ENCODE results near the gene MATN4. TPM values are rescaled to one million over a fixed set of nuclear protein-coding genes. Genes with fewer than 3 reads are reported as not detected.

MATN4 gene
- total RNA-seq, 1 donor from 2014 or later = 0.10 TPM

DNA sequence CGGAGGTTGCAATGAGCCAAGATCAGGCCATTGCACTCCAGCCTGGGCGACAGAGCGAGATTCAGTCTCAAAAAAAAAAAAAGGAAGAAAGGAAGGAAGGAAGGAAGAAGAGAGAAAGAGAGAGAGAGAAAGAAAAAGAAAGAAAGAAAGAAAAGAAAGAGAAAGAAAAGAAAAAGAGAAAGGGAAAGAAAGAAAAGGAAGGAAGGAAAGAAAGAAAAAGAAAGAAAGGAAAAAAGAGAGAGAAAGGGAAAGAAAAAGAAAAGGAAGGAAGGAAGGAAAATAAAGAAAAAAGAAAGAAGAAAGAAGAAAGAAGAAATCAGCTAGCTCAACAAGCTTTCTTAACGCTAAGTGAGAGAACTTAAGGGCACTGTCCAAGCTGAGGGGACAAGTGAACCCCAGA is 7.6 kb upstream of the MATN4 start:
- Mint-ChIP-seq H3K36me3 (ENCODE audit: low read depth) (no peaks in the 10 kb centered on the region), H3K4me3 (ENCODE audit: unreplicated experiment) (no peak overlapping the region), H3K4me1 (ENCODE audit: low read depth) (peaks cover 5% of the 10 kb centered on the region), H3K27me3 (ENCODE audit: low read depth) (no peaks in the 10 kb centered on the region), H3K27ac (ENCODE audit: unreplicated experiment) (no peak overlapping the region), H3K9me3 (ENCODE audit: low read depth) (no peaks in the 10 kb centered on the region)
- no peak for TF ChIP-seq CTCF (IDR thresholded peaks at IDR 0.05)
- DNase-seq (ENCODE audit: low spot score) = no peak

- H3K36me3 Mint-ChIP-seq (ENCODE audit: low read depth) = no peaks in the 10 kb centered on the region
- H3K27me3 Mint-ChIP-seq (ENCODE audit: low read depth) = no peaks in the 10 kb centered on the region
- DNase-seq (ENCODE audit: low spot score) = no peak
- H3K4me3 Mint-ChIP-seq (ENCODE audit: unreplicated experiment) = no peak overlapping the region
- no peaks in the 10 kb centered on the region for H3K9me3 Mint-ChIP-seq (ENCODE audit: low read depth)
- peaks cover 5% of the 10 kb centered on the region for H3K4me1 Mint-ChIP-seq (ENCODE audit: low read depth)
- H3K27ac Mint-ChIP-seq (ENCODE audit: unreplicated experiment) = no peak overlapping the region
- no peak for TF ChIP-seq CTCF (IDR thresholded peaks at IDR 0.05)
Measured at GRCh38 chr20:45313943-45314342, 5.8 kb upstream of the MATN4 start.

DNA sequence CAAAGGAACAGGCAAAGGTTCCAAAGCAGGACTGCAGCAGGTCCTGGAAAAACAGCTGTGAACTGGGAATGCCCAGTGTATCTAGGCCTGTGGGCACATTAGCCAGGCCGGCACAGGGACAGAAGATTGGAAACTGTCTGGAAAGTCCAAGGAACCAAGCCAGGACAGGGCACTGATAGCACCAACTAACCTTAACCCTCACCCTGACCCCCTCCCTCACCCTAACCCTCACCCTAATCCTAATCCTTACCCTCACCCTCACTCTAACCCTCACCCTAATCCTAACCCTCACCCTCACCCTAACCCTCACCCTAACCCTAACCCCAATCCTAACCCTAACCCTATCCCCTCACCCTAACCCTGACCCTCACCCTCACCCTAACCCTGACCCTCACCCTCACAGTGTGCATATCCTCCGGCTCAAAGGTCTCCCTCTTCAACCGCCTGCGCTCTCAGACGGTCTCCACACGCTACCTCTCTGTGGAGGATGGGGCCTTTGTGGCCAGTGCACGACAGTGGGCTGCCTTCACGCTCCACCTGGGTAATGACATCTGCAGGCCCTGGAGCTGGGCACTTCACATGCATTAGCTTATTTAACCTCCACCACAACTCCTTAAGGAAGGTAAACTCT is 5.1 kb upstream of the MATN4 start:
- H3K27ac Mint-ChIP-seq (ENCODE audit: unreplicated experiment) = no peak overlapping the region
- H3K36me3 Mint-ChIP-seq (ENCODE audit: low read depth) = no peaks in the 10 kb centered on the region
- H3K9me3 Mint-ChIP-seq (ENCODE audit: low read depth) = no peaks in the 10 kb centered on the region
- DNase-seq (ENCODE audit: low spot score) = no peak
- no peak overlapping the region for H3K4me3 Mint-ChIP-seq (ENCODE audit: unreplicated experiment)
- H3K4me1 Mint-ChIP-seq (ENCODE audit: low read depth) = peaks cover 5% of the 10 kb centered on the region
- no peaks in the 10 kb centered on the region for H3K27me3 Mint-ChIP-seq (ENCODE audit: low read depth)
- no peak for TF ChIP-seq CTCF (IDR thresholded peaks at IDR 0.05)

- Mint-ChIP-seq H3K36me3 (ENCODE audit: low read depth) (no peaks in the 10 kb centered on the region), H3K27me3 (ENCODE audit: low read depth) (no peaks in the 10 kb centered on the region), H3K9me3 (ENCODE audit: low read depth) (no peaks in the 10 kb centered on the region), H3K4me3 (ENCODE audit: unreplicated experiment) (no peak overlapping the region), H3K27ac (ENCODE audit: unreplicated experiment) (no peak overlapping the region), H3K4me1 (ENCODE audit: low read depth) (peaks cover 5% of the 10 kb centered on the region)
- no peak for DNase-seq (ENCODE audit: low spot score)
- no peak for TF ChIP-seq CTCF (IDR thresholded peaks at IDR 0.05)
Measured at GRCh38 chr20:45312241-45312640, 4.1 kb upstream of the MATN4 start.

DNA sequence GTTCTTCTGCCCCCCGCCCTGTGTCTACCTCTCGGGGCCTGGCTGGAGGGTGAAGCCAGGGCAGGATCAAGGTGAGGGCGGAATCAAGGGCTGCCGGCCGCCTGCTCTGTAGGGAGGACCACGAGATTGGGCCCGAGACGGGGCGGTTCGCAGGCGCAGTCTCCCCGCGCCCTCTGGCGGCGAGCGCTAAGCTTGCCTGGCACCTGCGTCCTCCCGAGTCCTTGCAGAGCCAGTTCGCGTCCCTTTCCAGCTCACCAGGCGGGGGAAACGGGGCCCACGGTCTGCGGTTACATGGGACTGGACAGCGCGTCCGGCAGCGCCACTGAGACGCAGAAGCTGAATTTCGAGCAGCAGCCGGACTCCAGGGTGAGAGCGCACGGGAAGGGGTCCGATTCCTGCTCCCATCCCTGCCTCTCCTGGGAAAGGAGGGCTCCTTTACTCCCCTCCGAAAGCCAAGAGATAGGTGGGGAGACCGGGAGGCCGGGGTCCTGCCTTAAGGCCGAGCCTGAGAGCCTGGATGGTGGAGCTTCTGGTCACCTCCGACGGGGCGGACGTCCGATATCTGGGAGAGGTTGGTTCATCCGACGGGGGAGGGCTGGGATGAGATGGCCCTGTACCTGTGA is 3.6 kb upstream of the MATN4 start:
- peak; percentile 85 for TF ChIP-seq CTCF (IDR thresholded peaks at IDR 0.05)
- no peak overlapping the region for H3K27ac Mint-ChIP-seq (ENCODE audit: unreplicated experiment)
- no peaks in the 10 kb centered on the region for H3K36me3 Mint-ChIP-seq (ENCODE audit: low read depth)
- H3K4me3 Mint-ChIP-seq (ENCODE audit: unreplicated experiment) = no peak overlapping the region
- peaks cover 5% of the 10 kb centered on the region for H3K4me1 Mint-ChIP-seq (ENCODE audit: low read depth)
- H3K9me3 Mint-ChIP-seq (ENCODE audit: low read depth) = no peaks in the 10 kb centered on the region
- no peak for DNase-seq (ENCODE audit: low spot score)
- H3K27me3 Mint-ChIP-seq (ENCODE audit: low read depth) = no peaks in the 10 kb centered on the region
